SK-N-SH treated with all-trans-retinoic acid at 6 μM for 48 hours (cell line): ENCODE measurements around the gene HEATR3.

Experiments
- ATAC-seq: fragments of 200-7000 bp; cut with Tn5 transposase; 3 replicates; pipeline ENCODE4 v1.9.1; 2020; ENCODE audit warnings: mild to moderate bottlenecking, moderate library complexity
- ARNTL ChIP-seq: fragments of 450-650 bp; formaldehyde crosslinking; IDR thresholded peaks from 2 replicates; pipeline ENCODE4 v1.5.0; 2020; ENCODE audit warnings: low read depth, mild to moderate bottlenecking, moderate library complexity, borderline replicate concordance
- BACH2 ChIP-seq: fragments of 250-450 bp; sonication (Bioruptor Pico); IDR thresholded peaks from 2 replicates; pipeline ENCODE4 v1.9.0; 2021; ENCODE audit warnings: mild to moderate bottlenecking, borderline replicate concordance
- CSDC2 ChIP-seq: fragments of 250-450 bp; sonication (Bioruptor Pico); IDR thresholded peaks from 2 replicates; pipeline ENCODE4 v1.5.0; 2020; ENCODE audit warnings: mild to moderate bottlenecking, moderate library complexity
- CSRNP3 ChIP-seq: fragments of 250-450 bp; sonication (Bioruptor Pico); IDR thresholded peaks from 2 replicates; pipeline ENCODE4 v1.5.1; 2021; ENCODE audit warnings: mild to moderate bottlenecking, moderate library complexity
- ESRRG ChIP-seq: fragments of 250-450 bp; sonication (Bioruptor Pico); IDR thresholded peaks from 2 replicates; pipeline ENCODE4 v1.6.1; 2021; ENCODE audit warnings: mild to moderate bottlenecking
- GLIS3 ChIP-seq: fragments of 250-450 bp; sonication (Bioruptor Pico); IDR thresholded peaks from 2 replicates; pipeline ENCODE4 v1.5.0; 2020; ENCODE audit warnings: mild to moderate bottlenecking, moderate library complexity
- ISL1 ChIP-seq: fragments of 250-450 bp; sonication (Bioruptor Pico); IDR thresholded peaks from 2 replicates; pipeline ENCODE4 v2.1.2; 2022; ENCODE audit warnings: mild to moderate bottlenecking, moderate library complexity
- OSR1 ChIP-seq: fragments of 250-450 bp; sonication (Bioruptor Pico); IDR thresholded peaks from 2 replicates; pipeline ENCODE4 v1.8.0; 2022; ENCODE audit warnings: moderate library complexity, mild to moderate bottlenecking, inconsistent platforms
- RARB ChIP-seq: fragments of 250-450 bp; sonication (Bioruptor Pico); IDR thresholded peaks from 2 replicates; pipeline ENCODE4 v1.8.0; 2021; ENCODE audit warnings: mild to moderate bottlenecking, moderate library complexity
- SNAI2 ChIP-seq: fragments of 250-450 bp; sonication (Bioruptor Pico); IDR thresholded peaks from 2 replicates; pipeline ENCODE4 v1.5.0; 2020; ENCODE audit warnings: mild to moderate bottlenecking, moderate library complexity
- TCF4 ChIP-seq: fragments of 250-450 bp; sonication (Bioruptor Pico); IDR thresholded peaks from 2 replicates; pipeline ENCODE4 v1.8.0; 2021; ENCODE audit warnings: mild to moderate bottlenecking, moderate library complexity, borderline replicate concordance
- TSHZ2 ChIP-seq: fragments of 250-450 bp; sonication (Bioruptor Pico); IDR thresholded peaks from 2 replicates; pipeline ENCODE4 v1.5.0; 2020; ENCODE audit warnings: mild to moderate bottlenecking, moderate library complexity
- ZFP3 ChIP-seq: fragments of 250-450 bp; sonication (Bioruptor Pico); IDR thresholded peaks from 2 replicates; pipeline ENCODE4 v1.5.0; 2020; ENCODE audit warnings: mild to moderate bottlenecking, moderate library complexity
- ZFP30 ChIP-seq: fragments of 450-650 bp; formaldehyde crosslinking; IDR thresholded peaks from 2 replicates; pipeline ENCODE4 v1.5.0; 2022; ENCODE audit warnings: mild to moderate bottlenecking, moderate library complexity
- ZNF565 ChIP-seq: fragments of 450-650 bp; formaldehyde crosslinking; conservative IDR thresholded peaks from 2 replicates; pipeline ENCODE4 v1.5.0; 2020; ENCODE audit warnings: low read depth, mild to moderate bottlenecking, moderate library complexity
- ZNF70 ChIP-seq: fragments of 450-650 bp; formaldehyde crosslinking; IDR thresholded peaks from 2 replicates; pipeline ENCODE4 v1.5.0; 2020; ENCODE audit warnings: mild to moderate bottlenecking, moderate library complexity
- ZNF8 ChIP-seq: fragments of 450-650 bp; formaldehyde crosslinking; IDR thresholded peaks from 2 replicates; pipeline ENCODE4 v1.5.0; 2020; ENCODE audit warnings: mild to moderate bottlenecking, moderate library complexity
- TF ChIP-seq, protein P1 (sequence below): fragments of 250-450 bp; sonication (Bioruptor Pico); IDR thresholded peaks from 2 replicates; pipeline ENCODE4 v1.8.0; 2021; ENCODE audit warnings: low read depth, mild to moderate bottlenecking, moderate library complexity, borderline replicate concordance
- TF ChIP-seq, protein P2 (sequence below): fragments of 250-450 bp; sonication (Bioruptor Pico); IDR thresholded peaks from 2 replicates; pipeline ENCODE4 v1.5.1; 2020; ENCODE audit warnings: low read depth, mild to moderate bottlenecking, moderate library complexity

HEATR3 gene

DNA sequence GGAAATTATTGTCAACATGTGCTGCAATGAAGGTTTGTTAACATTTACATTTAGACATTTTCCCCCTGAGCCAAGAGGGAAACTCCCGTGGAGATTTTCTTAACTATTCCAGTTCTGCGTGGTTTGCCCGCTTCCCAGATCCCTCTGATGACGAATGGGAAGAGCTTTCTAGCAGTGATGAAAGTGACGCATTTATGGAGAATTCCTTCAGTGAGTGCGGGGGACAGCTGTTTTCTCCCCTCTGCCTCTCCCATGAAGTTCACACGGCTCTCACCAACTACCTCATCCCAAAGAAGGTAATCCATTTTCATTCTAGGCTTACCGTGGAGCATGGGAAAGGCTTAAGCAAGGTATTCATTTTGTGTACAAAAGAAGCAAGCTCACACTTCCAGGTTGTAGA lies 18.2 kb downstream of the HEATR3 start:
- no peak for TF ChIP-seq ZNF565 (CRISPR knock-in tag)
- TF ChIP-seq SNAI2 (CRISPR knock-in tag) = no peak
- TF ChIP-seq ESRRG (CRISPR knock-in tag) = no peak
- no peak for TF ChIP-seq GLIS3 (CRISPR knock-in tag)
- ATAC-seq = no peak

GRCh38 chr16:50086176-50086575 lies 20.4 kb downstream of the HEATR3 start:
- TF ChIP-seq OSR1 (CRISPR knock-in tag) = no peak
- TF ChIP-seq ZFP30 (CRISPR knock-in tag) = no peak
- TF ChIP-seq BACH2 (CRISPR knock-in tag) = no peak
- TF ChIP-seq ZNF8 (CRISPR knock-in tag) = no peak
- no peak for TF ChIP-seq ISL1
- TF ChIP-seq ESRRG (CRISPR knock-in tag) = no peak
- TF ChIP-seq, protein P1, sequence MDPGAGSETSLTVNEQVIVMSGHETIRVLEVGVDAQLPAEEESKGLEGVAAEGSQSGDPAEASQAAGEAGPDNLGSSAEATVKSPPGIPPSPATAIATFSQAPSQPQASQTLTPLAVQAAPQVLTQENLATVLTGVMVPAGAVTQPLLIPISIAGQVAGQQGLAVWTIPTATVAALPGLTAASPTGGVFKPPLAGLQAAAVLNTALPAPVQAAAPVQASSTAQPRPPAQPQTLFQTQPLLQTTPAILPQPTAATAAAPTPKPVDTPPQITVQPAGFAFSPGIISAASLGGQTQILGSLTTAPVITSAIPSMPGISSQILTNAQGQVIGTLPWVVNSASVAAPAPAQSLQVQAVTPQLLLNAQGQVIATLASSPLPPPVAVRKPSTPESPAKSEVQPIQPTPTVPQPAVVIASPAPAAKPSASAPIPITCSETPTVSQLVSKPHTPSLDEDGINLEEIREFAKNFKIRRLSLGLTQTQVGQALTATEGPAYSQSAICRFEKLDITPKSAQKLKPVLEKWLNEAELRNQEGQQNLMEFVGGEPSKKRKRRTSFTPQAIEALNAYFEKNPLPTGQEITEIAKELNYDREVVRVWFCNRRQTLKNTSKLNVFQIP (CRISPR knock-in tag) = no peak
- TF ChIP-seq CSRNP3 = no peak
- no peak for TF ChIP-seq ZFP3
- no peak for TF ChIP-seq RARB (CRISPR knock-in tag)
- TF ChIP-seq ZNF565 (CRISPR knock-in tag) = no peak
- no peak for TF ChIP-seq ARNTL (CRISPR knock-in tag)
- no peak for TF ChIP-seq CSDC2 (CRISPR knock-in tag)
- TF ChIP-seq, protein P2, sequence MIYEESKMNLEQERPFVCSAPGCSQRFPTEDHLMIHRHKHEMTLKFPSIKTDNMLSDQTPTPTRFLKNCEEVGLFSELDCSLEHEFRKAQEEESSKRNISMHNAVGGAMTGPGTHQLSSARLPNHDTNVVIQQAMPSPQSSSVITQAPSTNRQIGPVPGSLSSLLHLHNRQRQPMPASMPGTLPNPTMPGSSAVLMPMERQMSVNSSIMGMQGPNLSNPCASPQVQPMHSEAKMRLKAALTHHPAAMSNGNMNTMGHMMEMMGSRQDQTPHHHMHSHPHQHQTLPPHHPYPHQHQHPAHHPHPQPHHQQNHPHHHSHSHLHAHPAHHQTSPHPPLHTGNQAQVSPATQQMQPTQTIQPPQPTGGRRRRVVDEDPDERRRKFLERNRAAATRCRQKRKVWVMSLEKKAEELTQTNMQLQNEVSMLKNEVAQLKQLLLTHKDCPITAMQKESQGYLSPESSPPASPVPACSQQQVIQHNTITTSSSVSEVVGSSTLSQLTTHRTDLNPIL = no peak
- no peak for TF ChIP-seq GLIS3 (CRISPR knock-in tag)
- no peak for TF ChIP-seq TCF4 (CRISPR knock-in tag)
- no peak for TF ChIP-seq ZNF70 (CRISPR knock-in tag)
- TF ChIP-seq TSHZ2 (CRISPR knock-in tag) = no peak
- no peak for ATAC-seq

DNA sequence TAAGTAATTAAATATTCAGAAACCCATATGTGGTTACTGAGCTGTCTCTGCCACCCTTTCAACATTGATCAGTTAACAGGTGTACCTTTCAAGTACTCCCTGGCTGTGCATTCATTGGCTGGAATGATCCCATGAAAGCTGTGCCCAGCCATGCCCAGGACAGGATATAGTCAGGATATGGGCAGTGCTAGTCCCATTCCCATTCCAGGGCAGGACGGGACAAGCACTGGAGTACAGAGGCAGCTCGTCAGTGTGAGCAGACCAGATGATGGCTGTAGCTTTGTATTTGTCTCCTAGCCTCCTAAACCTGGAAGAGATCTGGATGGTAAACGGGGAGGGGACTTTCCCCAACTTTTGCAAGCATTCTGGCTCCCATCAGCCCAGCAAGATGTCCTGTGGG lies 22.5 kb downstream of the HEATR3 start:
- no peak for ATAC-seq
- TF ChIP-seq ZFP30 (CRISPR knock-in tag) (no peak), ZNF8 (CRISPR knock-in tag) (no peak), TCF4 (CRISPR knock-in tag) (no peak), CSDC2 (CRISPR knock-in tag) (no peak), SNAI2 (CRISPR knock-in tag) (no peak), ZFP3 (no peak), GLIS3 (CRISPR knock-in tag) (no peak)
- TF ChIP-seq, protein P2 = no peak

DNA sequence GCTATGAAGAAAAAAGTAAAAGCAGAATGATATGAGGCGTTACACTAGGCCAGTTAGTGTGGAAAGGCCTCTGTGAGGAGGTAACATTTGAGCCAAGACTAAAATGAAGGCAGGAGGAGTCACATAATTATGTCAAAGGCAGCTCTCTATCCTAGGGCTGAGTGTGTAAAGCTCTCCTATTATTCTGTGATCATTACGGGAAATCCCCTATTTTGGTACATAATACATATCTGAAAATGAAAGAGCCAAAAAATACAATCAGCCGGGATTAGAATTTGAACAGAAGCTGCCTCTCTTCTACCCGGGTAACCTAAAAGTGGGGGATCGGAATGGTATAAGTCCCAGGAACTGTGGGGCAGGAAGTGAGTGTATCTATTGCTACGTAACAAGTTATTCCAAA lies 27.1 kb downstream of the HEATR3 start:
- no peak for ATAC-seq
- TF ChIP-seq ARNTL (CRISPR knock-in tag) (no peak), TCF4 (CRISPR knock-in tag) (no peak), ZNF70 (CRISPR knock-in tag) (no peak), CSDC2 (CRISPR knock-in tag) (no peak), ZFP3 (no peak), BACH2 (CRISPR knock-in tag) (no peak), CSRNP3 (no peak)
- TF ChIP-seq, protein P2 = no peak
